HEK293T (cell line): ENCODE data around the gene YES1.

ENCODE experiments used
- BHLHE40 ChIP-seq: fragments of 450-650 bp; IDR thresholded peaks from 2 replicates; pipeline ENCODE4 v1.6.1; 2016; ENCODE audit warnings: mild to moderate bottlenecking, moderate library complexity, borderline replicate concordance
- CTBP1 ChIP-seq: fragments of 450-650 bp; IDR thresholded peaks from 2 replicates; pipeline ENCODE4 v1.6.1; 2016; ENCODE audit warnings: borderline replicate concordance
- FOXA1 ChIP-seq: fragments of 450-650 bp; IDR thresholded peaks from 2 replicates; pipeline ENCODE4 v1.6.1; 2016; ENCODE audit warnings: mild to moderate bottlenecking
- FOXK2 ChIP-seq: fragments of 450-650 bp; IDR thresholded peaks from 2 replicates; pipeline ENCODE4 v1.6.1; 2016; ENCODE audit warnings: mild to moderate bottlenecking
- FOXM1 ChIP-seq: fragments of 450-650 bp; IDR thresholded peaks from 2 replicates; pipeline ENCODE4 v1.6.1; 2017; ENCODE audit warnings: mild to moderate bottlenecking, borderline replicate concordance
- HDGF ChIP-seq: fragments of 450-650 bp; IDR thresholded peaks from 2 replicates; pipeline ENCODE4 v1.6.1; 2017; ENCODE audit warnings: antibody characterized with exemption, borderline replicate concordance
- L3MBTL2 ChIP-seq: fragments of 450-650 bp; conservative IDR thresholded peaks from 2 replicates; pipeline ENCODE4 v1.6.1; 2016; ENCODE audit warnings: mild to moderate bottlenecking
- NFRKB ChIP-seq: fragments of 450-650 bp; IDR thresholded peaks from 2 replicates; pipeline ENCODE4 v1.6.1; 2016; ENCODE audit warnings: mild to moderate bottlenecking, moderate library complexity
- PKNOX1 ChIP-seq: fragments of 450-650 bp; IDR thresholded peaks from 2 replicates; pipeline ENCODE4 v1.6.1; 2016
- SP1 ChIP-seq: fragments of 450-650 bp; IDR thresholded peaks from 2 replicates; pipeline ENCODE4 v1.6.1; 2017
- SUZ12 ChIP-seq: fragments of 450-650 bp; IDR thresholded peaks from 2 replicates; pipeline ENCODE4 v1.6.1; 2016; ENCODE audit warnings: mild to moderate bottlenecking
- ZNF384 ChIP-seq: fragments of 450-650 bp; IDR thresholded peaks from 2 replicates; pipeline ENCODE4 v1.6.1; 2016

GRCh38 chr18:697800-698199 lies 114.2 kb downstream of the YES1 start:
- TF ChIP-seq FOXK2, result no peak
- TF ChIP-seq FOXM1, result no peak
- no peak for TF ChIP-seq NFRKB
- no peak for TF ChIP-seq BHLHE40
- no peak for TF ChIP-seq ZNF384
- no peak for TF ChIP-seq SP1
- TF ChIP-seq FOXA1, result no peak
- TF ChIP-seq L3MBTL2, result no peak
- TF ChIP-seq SUZ12, result no peak
- no peak for TF ChIP-seq PKNOX1
- TF ChIP-seq HDGF, result no peak
- no peak for TF ChIP-seq CTBP1
